ENCODE data around the gene TXNRD2.
A peak's percentile ranks its signal among the peaks of the same experiment; 100 is the strongest.

Gene TXNRD2

GRCh38 chr22:19903513-19903912, 38.1 kb downstream of the TXNRD2 start:
- no peak for DNase-seq

GRCh38 chr22:19903031-19903430, 38.6 kb downstream of the TXNRD2 start:
- no peak for DNase-seq

- DNase-seq, result no peak
These were observed 39.3 kb downstream of the TXNRD2 start for GRCh38 chr22:19902245-19902715.

- no peak for DNase-seq
These were observed 39.9 kb downstream of the TXNRD2 start for GRCh38 chr22:19901577-19902244.

- DNase-seq, result no peak
These were observed 40.7 kb downstream of the TXNRD2 start for GRCh38 chr22:19900707-19901436.

- no peak for DNase-seq
These were observed 42.6 kb downstream of the TXNRD2 start for GRCh38 chr22:19898831-19899567.

- DNase-seq, result no peak
These were observed 43.5 kb downstream of the TXNRD2 start for GRCh38 chr22:19898145-19898544.

- no peak for DNase-seq
These were observed 43.9 kb downstream of the TXNRD2 start for GRCh38 chr22:19897726-19898125.

GRCh38 chr22:19896665-19897355, 44.8 kb downstream of the TXNRD2 start:
- peak in 1 of 2 experiments; percentile 49 for DNase-seq

GRCh38 chr22:19895160-19895849, 46.3 kb downstream of the TXNRD2 start:
- DNase-seq, result no peak

GRCh38 chr22:19893363-19893762, 48.3 kb downstream of the TXNRD2 start:
- DNase-seq, result no peak

GRCh38 chr22:19892925-19893324, 48.7 kb downstream of the TXNRD2 start:
- DNase-seq, result no peak

- peak; percentile 77 to 81 for DNase-seq
These were observed 49.2 kb downstream of the TXNRD2 start for GRCh38 chr22:19892257-19892879.

- DNase-seq, result peak; percentile 85 to 86
These were observed 50.0 kb downstream of the TXNRD2 start for GRCh38 chr22:19891317-19892256.

- no peak for DNase-seq
These were observed 50.9 kb downstream of the TXNRD2 start for GRCh38 chr22:19890502-19891316.

GRCh38 chr22:19889951-19890350, 51.7 kb downstream of the TXNRD2 start:
- peak in 1 of 2 experiments; percentile 59 for DNase-seq

- DNase-seq, result no peak
These were observed 53.4 kb downstream of the TXNRD2 start for GRCh38 chr22:19888131-19888746.

GRCh38 chr22:19887256-19887985, 54.2 kb downstream of the TXNRD2 start:
- no peak for DNase-seq
